Activated CD4-positive, alpha-beta T cell treated with anti-CD3 and anti-CD28 coated beads, Interleukin-10, Interleukin-2, amounts not matched to agents 100 ng/mL and 50 ng/mL, durations not matched to agents 16 hours and 8 hours (primary cell): ENCODE data around the gene PRR23C.

Experiments used
- DNase-seq: peaks from one replicate; pipeline ENCODE4 v3.0.0-alpha.2; 2020

PRR23C gene

GRCh38 chr3:138995706-138996105 lies 49.0 kb downstream of the PRR23C start:
- DNase-seq, result no peak
